GM23338 (cell line): ENCODE measurements around the gene PCDHGB4. TPM values are rescaled to one million over a fixed set of nuclear protein-coding genes. Genes with fewer than 3 reads are reported as not detected.

Source experiments
- ATAC-seq: fragments of 200-7000 bp; cut with Tn5 transposase; 3 replicates; pipeline ENCODE4 v1.9.1; 2020
- DNase-seq: peaks from one replicate; pipeline ENCODE4 v3.0.0-alpha.2; 2015; ENCODE audit warnings: low spot score
- H2AFZ ChIP-seq: fragments of 200-600 bp; sonication (generic); 2 replicates; pipeline ENCODE4 v1.8.0; 2016; ENCODE audit warnings: antibody characterized with exemption, mild to moderate bottlenecking, moderate library complexity
- H3F3A ChIP-seq: fragments of 200-600 bp; sonication (generic); replicated peaks from 2 replicates; pipeline ENCODE4 v1.8.0; 2017; ENCODE audit warnings: antibody characterized with exemption, mixed run types, low read depth
- H3K27ac ChIP-seq: fragments of 200-600 bp; sonication (generic); 2 replicates; pipeline ENCODE4 v1.6.1; 2016; ENCODE audit warnings: low read depth
- H3K27me3 ChIP-seq: fragments of 200-600 bp; sonication (generic); 2 replicates; pipeline ENCODE4 v1.8.0; 2016; ENCODE audit warnings: mild to moderate bottlenecking, mixed run types, moderate library complexity; ENCODE audit not compliant: insufficient read depth
- H3K36me3 ChIP-seq: fragments of 200-600 bp; sonication (generic); 2 replicates; pipeline ENCODE4 v1.8.0; 2016; ENCODE audit warnings: mild to moderate bottlenecking; ENCODE audit not compliant: insufficient read depth
- H3K4me1 ChIP-seq: fragments of 200-600 bp; sonication (generic); 2 replicates; pipeline ENCODE4 v1.8.0; 2016; ENCODE audit warnings: mild to moderate bottlenecking, moderate library complexity; ENCODE audit not compliant: insufficient read depth
- H3K4me2 ChIP-seq: fragments of 200-600 bp; sonication (generic); 2 replicates; pipeline ENCODE4 v1.7.1; 2017; ENCODE audit warnings: mixed run types
- H3K4me3 ChIP-seq: fragments of 200-600 bp; sonication (generic); 2 replicates; pipeline ENCODE4 v1.6.1; 2016; ENCODE audit warnings: mixed run types
- H3K79me2 ChIP-seq: fragments of 200-600 bp; sonication (generic); replicated peaks from 2 replicates; pipeline ENCODE4 v1.8.0; 2017; ENCODE audit warnings: mild to moderate bottlenecking; ENCODE audit not compliant: insufficient read depth
- H3K9me2 ChIP-seq: fragments of 200-600 bp; sonication (generic); 2 replicates; pipeline ENCODE4 v1.8.0; 2017; ENCODE audit not compliant: insufficient read depth
- H4K20me1 ChIP-seq: fragments of 200-600 bp; sonication (generic); replicated peaks from 2 replicates; pipeline ENCODE4 v1.8.0; 2017; ENCODE audit warnings: mild to moderate bottlenecking; ENCODE audit not compliant: insufficient read depth
- H3K27ac Mint-ChIP-seq: 2 replicates; pipeline ENCODE4 v1.8.0; 2020; ENCODE audit warnings: inconsistent platforms, mild to moderate bottlenecking, moderate library complexity, mixed read lengths
- H3K27me3 Mint-ChIP-seq: 3 replicates; pipeline ENCODE4 v1.8.0; 2022; ENCODE audit warnings: low read depth, mild to moderate bottlenecking, moderate library complexity, mixed read lengths, inconsistent platforms; ENCODE audit not compliant: insufficient read depth, poor library complexity
- H3K36me3 Mint-ChIP-seq: 3 replicates; pipeline ENCODE4 v1.8.0; 2021; ENCODE audit warnings: low read depth, mild to moderate bottlenecking, inconsistent platforms, moderate library complexity, mixed read lengths
- H3K4me1 Mint-ChIP-seq: 3 replicates; pipeline ENCODE4 v1.8.0; 2020; ENCODE audit warnings: mild to moderate bottlenecking, inconsistent platforms, mixed read lengths
- H3K4me3 Mint-ChIP-seq: 3 replicates; pipeline ENCODE4 v1.8.0; 2021; ENCODE audit warnings: moderate library complexity, mild to moderate bottlenecking, inconsistent platforms, mixed read lengths
- H3K9me3 Mint-ChIP-seq: 3 replicates; pipeline ENCODE4 v1.8.0; 2020; ENCODE audit warnings: moderate library complexity, mild to moderate bottlenecking, inconsistent platforms, mixed read lengths
- EZH2 ChIP-seq: fragments of 200-600 bp; sonication (generic); IDR thresholded peaks from one replicate; pipeline ENCODE4 v1.8.0; 2017; ENCODE audit warnings: antibody characterized with exemption, mild to moderate bottlenecking, low read depth; ENCODE audit not compliant: unreplicated experiment
- EZH2phosphoT487 ChIP-seq: fragments of 200-600 bp; sonication (generic); IDR thresholded peaks from one replicate; pipeline ENCODE4 v1.8.1; 2018; ENCODE audit warnings: antibody characterized with exemption; ENCODE audit not compliant: unreplicated experiment
- JUNB ChIP-seq: IDR thresholded peaks from one replicate; pipeline ENCODE4 v1.6.1; 2016; ENCODE audit warnings: antibody characterized with exemption; ENCODE audit not compliant: unreplicated experiment
- NANOG ChIP-seq: IDR thresholded peaks from 2 replicates; pipeline ENCODE4 v1.6.1; 2016; ENCODE audit warnings: antibody characterized with exemption, borderline replicate concordance
- POLR2AphosphoS5 ChIP-seq: IDR thresholded peaks from 2 replicates; pipeline ENCODE4 v1.6.1; 2016; ENCODE audit warnings: antibody characterized with exemption, low read depth
- STAT1 ChIP-seq: IDR thresholded peaks from one replicate; pipeline ENCODE4 v1.6.1; 2016; ENCODE audit warnings: antibody characterized with exemption; ENCODE audit not compliant: unreplicated experiment
- ZNF114 ChIP-seq: fragments of 250-450 bp; sonication (Bioruptor Pico); IDR thresholded peaks from 2 replicates; pipeline ENCODE4 v1.5.0; 2020; ENCODE audit warnings: mild to moderate bottlenecking, moderate library complexity
- polyA plus RNA-seq: library from polyadenylated mRNA; unstranded; fragments of >200 nt; fragmentation: Nextera tagmentation; extraction: Ambion mirVana; gene quantifications from 2 replicates; pipeline ENCODE4 v1.2.1, GENCODE V29; 2016
- total RNA-seq: library from RNA; depleted of rRNA; stranded (reverse); fragments of >200 nt; shearing (Covaris generic); gene quantifications from 2 replicates; pipeline ENCODE4 v1.2.3, GENCODE V29; 2014
- TF ChIP-seq, protein P1 (sequence below): IDR thresholded peaks from one replicate; pipeline ENCODE4 v1.6.1; 2018; ENCODE audit warnings: antibody characterized with exemption; ENCODE audit not compliant: unreplicated experiment
- TF ChIP-seq, protein P2 (sequence below): fragments of 250-450 bp; sonication (Bioruptor Pico); IDR thresholded peaks from 2 replicates; pipeline ENCODE4 v1.5.0; 2020; ENCODE audit warnings: mild to moderate bottlenecking, moderate library complexity
- TF ChIP-seq, protein P3 (sequence below), 2 experiments: fragments of 200-600 bp in 1 of 2; sonication (generic) in 1 of 2; conservative IDR thresholded peaks; 2 replicates each; pipeline versions ENCODE4 v1.5.1 to v1.6.1; 2016 to 2017; ENCODE audit warnings: antibody characterized with exemption in 2 of 2, low read depth in 2 of 2, mild to moderate bottlenecking in 2 of 2, moderate library complexity in 1 of 2

PCDHGB4 gene
- total and polyA plus RNA-seq, 2 experiments from 2014 or later: 3.5 to 16.6 TPM

DNA sequence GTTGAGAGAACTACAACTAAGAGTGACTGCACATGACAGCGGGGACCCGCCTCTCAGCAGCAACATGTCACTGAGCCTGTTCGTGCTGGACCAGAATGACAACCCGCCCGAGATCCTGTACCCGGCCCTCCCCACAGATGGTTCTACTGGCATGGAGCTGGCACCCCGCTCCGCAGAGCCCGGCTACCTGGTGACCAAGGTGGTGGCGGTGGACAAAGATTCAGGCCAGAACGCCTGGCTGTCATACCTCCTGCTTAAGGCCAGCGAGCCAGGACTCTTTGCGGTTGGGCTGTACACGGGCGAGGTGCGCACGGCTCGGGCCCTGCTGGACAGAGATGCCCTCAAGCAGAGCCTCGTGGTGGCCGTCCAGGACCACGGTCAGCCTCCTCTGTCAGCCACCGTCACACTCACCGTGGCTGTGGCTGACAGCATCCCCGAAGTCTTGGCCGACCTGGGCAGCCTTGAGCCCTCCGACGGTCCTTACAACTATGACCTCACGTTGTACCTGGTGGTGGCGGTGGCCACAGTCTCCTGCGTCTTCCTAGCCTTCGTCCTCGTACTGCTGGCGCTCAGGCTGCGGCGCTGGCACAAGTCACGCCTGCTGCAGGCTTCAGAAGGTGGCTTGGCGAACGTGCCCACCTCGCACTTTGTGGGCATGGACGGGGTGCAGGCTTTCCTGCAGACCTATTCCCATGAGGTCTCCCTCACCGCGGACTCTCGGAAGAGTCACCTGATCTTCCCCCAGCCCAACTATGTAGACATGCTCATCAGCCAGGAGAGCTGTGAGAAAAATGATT lies 2.8 kb upstream of the PCDHGB4 start:
- Histone ChIP-seq H3K4me1 (0 out of 2 replicates have a peak, but pooled peaks cover 5% of the 10 kb centered on the region), H3K27ac (no peak overlapping the region), H3K27me3 (peaks cover 7% of the 10 kb centered on the region; the same call in 1 of the 2 replicates), H3K79me2 (no peaks in the 10 kb centered on the region), H3F3A (no peaks in the 10 kb centered on the region), H2AFZ (no peak overlapping the region), H4K20me1 (no peaks in the 10 kb centered on the region), H3K9me2 (no peaks in the 10 kb centered on the region), H3K36me3 (no peaks in the 10 kb centered on the region), H3K4me3 (no peak overlapping the region), H3K4me2 (no peak overlapping the region)
- Mint-ChIP-seq H3K36me3 (peaks cover 59% of the 10 kb centered on the region), H3K4me3 (no peak overlapping the region), H3K9me3 (peaks cover 71% of the 10 kb centered on the region), H3K4me1 (no peaks in the 10 kb centered on the region), H3K27me3 (peaks cover 10% of the 10 kb centered on the region), H3K27ac (no peak overlapping the region)
- TF ChIP-seq NANOG: no peak
- TF ChIP-seq, protein P1, sequence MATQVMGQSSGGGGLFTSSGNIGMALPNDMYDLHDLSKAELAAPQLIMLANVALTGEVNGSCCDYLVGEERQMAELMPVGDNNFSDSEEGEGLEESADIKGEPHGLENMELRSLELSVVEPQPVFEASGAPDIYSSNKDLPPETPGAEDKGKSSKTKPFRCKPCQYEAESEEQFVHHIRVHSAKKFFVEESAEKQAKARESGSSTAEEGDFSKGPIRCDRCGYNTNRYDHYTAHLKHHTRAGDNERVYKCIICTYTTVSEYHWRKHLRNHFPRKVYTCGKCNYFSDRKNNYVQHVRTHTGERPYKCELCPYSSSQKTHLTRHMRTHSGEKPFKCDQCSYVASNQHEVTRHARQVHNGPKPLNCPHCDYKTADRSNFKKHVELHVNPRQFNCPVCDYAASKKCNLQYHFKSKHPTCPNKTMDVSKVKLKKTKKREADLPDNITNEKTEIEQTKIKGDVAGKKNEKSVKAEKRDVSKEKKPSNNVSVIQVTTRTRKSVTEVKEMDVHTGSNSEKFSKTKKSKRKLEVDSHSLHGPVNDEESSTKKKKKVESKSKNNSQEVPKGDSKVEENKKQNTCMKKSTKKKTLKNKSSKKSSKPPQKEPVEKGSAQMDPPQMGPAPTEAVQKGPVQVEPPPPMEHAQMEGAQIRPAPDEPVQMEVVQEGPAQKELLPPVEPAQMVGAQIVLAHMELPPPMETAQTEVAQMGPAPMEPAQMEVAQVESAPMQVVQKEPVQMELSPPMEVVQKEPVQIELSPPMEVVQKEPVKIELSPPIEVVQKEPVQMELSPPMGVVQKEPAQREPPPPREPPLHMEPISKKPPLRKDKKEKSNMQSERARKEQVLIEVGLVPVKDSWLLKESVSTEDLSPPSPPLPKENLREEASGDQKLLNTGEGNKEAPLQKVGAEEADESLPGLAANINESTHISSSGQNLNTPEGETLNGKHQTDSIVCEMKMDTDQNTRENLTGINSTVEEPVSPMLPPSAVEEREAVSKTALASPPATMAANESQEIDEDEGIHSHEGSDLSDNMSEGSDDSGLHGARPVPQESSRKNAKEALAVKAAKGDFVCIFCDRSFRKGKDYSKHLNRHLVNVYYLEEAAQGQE: no peak
- no peak for TF ChIP-seq POLR2AphosphoS5
- no peak for TF ChIP-seq JUNB
- no peak for TF ChIP-seq EZH2
- no peak for TF ChIP-seq EZH2phosphoT487
- no peak for TF ChIP-seq STAT1
- TF ChIP-seq, protein P2, sequence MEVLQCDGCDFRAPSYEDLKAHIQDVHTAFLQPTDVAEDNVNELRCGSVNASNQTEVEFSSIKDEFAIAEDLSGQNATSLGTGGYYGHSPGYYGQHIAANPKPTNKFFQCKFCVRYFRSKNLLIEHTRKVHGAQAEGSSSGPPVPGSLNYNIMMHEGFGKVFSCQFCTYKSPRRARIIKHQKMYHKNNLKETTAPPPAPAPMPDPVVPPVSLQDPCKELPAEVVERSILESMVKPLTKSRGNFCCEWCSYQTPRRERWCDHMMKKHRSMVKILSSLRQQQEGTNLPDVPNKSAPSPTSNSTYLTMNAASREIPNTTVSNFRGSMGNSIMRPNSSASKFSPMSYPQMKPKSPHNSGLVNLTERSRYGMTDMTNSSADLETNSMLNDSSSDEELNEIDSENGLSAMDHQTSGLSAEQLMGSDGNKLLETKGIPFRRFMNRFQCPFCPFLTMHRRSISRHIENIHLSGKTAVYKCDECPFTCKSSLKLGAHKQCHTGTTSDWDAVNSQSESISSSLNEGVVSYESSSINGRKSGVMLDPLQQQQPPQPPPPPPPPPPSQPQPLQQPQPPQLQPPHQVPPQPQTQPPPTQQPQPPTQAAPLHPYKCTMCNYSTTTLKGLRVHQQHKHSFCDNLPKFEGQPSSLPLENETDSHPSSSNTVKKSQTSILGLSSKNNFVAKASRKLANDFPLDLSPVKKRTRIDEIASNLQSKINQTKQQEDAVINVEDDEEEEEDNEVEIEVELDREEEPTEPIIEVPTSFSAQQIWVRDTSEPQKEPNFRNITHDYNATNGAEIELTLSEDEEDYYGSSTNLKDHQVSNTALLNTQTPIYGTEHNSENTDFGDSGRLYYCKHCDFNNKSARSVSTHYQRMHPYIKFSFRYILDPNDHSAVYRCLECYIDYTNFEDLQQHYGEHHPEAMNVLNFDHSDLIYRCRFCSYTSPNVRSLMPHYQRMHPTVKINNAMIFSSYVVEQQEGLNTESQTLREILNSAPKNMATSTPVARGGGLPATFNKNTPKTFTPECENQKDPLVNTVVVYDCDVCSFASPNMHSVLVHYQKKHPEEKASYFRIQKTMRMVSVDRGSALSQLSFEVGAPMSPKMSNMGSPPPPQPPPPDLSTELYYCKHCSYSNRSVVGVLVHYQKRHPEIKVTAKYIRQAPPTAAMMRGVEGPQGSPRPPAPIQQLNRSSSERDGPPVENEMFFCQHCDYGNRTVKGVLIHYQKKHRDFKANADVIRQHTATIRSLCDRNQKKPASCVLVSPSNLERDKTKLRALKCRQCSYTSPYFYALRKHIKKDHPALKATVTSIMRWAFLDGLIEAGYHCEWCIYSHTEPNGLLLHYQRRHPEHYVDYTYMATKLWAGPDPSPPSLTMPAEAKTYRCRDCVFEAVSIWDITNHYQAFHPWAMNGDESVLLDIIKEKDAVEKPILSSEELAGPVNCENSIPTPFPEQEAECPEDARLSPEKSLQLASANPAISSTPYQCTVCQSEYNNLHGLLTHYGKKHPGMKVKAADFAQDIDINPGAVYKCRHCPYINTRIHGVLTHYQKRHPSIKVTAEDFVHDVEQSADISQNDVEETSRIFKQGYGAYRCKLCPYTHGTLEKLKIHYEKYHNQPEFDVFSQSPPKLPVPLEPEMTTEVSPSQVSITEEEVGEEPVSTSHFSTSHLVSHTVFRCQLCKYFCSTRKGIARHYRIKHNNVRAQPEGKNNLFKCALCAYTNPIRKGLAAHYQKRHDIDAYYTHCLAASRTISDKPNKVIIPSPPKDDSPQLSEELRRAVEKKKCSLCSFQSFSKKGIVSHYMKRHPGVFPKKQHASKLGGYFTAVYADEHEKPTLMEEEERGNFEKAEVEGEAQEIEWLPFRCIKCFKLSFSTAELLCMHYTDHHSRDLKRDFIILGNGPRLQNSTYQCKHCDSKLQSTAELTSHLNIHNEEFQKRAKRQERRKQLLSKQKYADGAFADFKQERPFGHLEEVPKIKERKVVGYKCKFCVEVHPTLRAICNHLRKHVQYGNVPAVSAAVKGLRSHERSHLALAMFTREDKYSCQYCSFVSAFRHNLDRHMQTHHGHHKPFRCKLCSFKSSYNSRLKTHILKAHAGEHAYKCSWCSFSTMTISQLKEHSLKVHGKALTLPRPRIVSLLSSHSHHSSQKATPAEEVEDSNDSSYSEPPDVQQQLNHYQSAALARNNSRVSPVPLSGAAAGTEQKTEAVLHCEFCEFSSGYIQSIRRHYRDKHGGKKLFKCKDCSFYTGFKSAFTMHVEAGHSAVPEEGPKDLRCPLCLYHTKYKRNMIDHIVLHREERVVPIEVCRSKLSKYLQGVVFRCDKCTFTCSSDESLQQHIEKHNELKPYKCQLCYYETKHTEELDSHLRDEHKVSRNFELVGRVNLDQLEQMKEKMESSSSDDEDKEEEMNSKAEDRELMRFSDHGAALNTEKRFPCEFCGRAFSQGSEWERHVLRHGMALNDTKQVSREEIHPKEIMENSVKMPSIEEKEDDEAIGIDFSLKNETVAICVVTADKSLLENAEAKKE (CRISPR knock-in tag): no peak
- TF ChIP-seq, protein P3, sequence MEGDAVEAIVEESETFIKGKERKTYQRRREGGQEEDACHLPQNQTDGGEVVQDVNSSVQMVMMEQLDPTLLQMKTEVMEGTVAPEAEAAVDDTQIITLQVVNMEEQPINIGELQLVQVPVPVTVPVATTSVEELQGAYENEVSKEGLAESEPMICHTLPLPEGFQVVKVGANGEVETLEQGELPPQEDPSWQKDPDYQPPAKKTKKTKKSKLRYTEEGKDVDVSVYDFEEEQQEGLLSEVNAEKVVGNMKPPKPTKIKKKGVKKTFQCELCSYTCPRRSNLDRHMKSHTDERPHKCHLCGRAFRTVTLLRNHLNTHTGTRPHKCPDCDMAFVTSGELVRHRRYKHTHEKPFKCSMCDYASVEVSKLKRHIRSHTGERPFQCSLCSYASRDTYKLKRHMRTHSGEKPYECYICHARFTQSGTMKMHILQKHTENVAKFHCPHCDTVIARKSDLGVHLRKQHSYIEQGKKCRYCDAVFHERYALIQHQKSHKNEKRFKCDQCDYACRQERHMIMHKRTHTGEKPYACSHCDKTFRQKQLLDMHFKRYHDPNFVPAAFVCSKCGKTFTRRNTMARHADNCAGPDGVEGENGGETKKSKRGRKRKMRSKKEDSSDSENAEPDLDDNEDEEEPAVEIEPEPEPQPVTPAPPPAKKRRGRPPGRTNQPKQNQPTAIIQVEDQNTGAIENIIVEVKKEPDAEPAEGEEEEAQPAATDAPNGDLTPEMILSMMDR (conservative IDR thresholded peaks at IDR 0.05; ENCODE audit: low read depth in 2 of 2): no peak
- no peak for TF ChIP-seq ZNF114
- DNase-seq (no peak), ATAC-seq (no peak)
